GM12878 (cell line): Measurements from ENCODE around the gene DCPS. TPM values are rescaled to one million over a fixed set of nuclear protein-coding genes. Genes with fewer than 3 reads are reported as not detected.

Experiments used
- ATAC-seq: fragments of 200-7000 bp; cut with Tn5 transposase; 3 replicates; pipeline ENCODE4 v1.9.1; 2020; ENCODE audit warnings: mild to moderate bottlenecking, moderate library complexity
- BruUV-seq: library from RNA; stranded (reverse); fragments of 400-500 nt; replicated peaks from 2 replicates; lab custom pipeline; 2021; lab: Mats Ljungman, UMichigan
- CTCF ChIA-PET: fragments of 300-600 bp; sonication (Branson Sonifier 250); formaldehyde crosslinking; extraction: SDS; loops from one replicate; lab custom pipeline; 2021; ENCODE audit warnings: inconsistent platforms; lab: Yijun Ruan, JAX
- POLR2A ChIA-PET: fragments of 350-600 bp; formaldehyde crosslinking; extraction: SDS; loops from one replicate; lab custom pipeline; 2021; ENCODE audit warnings: inconsistent platforms; lab: Charles Lee
- RAD21 ChIA-PET: fragments of 300-600 bp; sonication (Branson Sonifier 250); formaldehyde crosslinking; loops from one replicate; lab custom pipeline; 2023; ENCODE audit warnings: antibody characterized with exemption; ENCODE audit not compliant: unreplicated experiment; lab: Charles Lee
- SMC1A ChIA-PET: fragments of 300-600 bp; sonication (Branson Sonifier 250); formaldehyde crosslinking; loops from one replicate; lab custom pipeline; 2023; ENCODE audit not compliant: unreplicated experiment, uncharacterized antibody; lab: Charles Lee
- DNase-seq: peaks from one replicate; pipeline ENCODE4 v3.0.0-alpha.2; 2011; ENCODE audit warnings: low read depth, low spot score
- FAIRE-seq: peaks from 3 replicates; lab custom pipeline; 2011; peaks lifted over from hg19 to GRCh38; lab: Jason Lieb, UNC
- H2AFZ ChIP-seq: 2 replicates; pipeline ENCODE4 v1.6.0; 2011; ENCODE audit warnings: low read depth, low read length, control low read depth; ENCODE audit not compliant: control insufficient read depth
- H3K27ac ChIP-seq: 2 replicates; pipeline ENCODE4 v1.5.1; 2011; ENCODE audit warnings: control low read depth; ENCODE audit not compliant: control insufficient read depth, insufficient read depth
- H3K27me3 ChIP-seq, 2 experiments: replicated peaks in 1 of 2; 2 replicates each; pipeline versions ENCODE4 v1.6.0 to v1.6.1; 2011; ENCODE audit warnings: low read length in 1 of 2; ENCODE audit not compliant: control insufficient read depth in 2 of 2, insufficient read depth in 2 of 2
- H3K36me3 ChIP-seq, 2 experiments: 2 replicates each; pipeline ENCODE4 v1.5.1; 2011; ENCODE audit warnings: low read length in 1 of 2; ENCODE audit not compliant: control insufficient read depth in 2 of 2, insufficient read depth in 2 of 2
- H3K4me1 ChIP-seq: 2 replicates; pipeline ENCODE4 v1.6.1; 2011; ENCODE audit warnings: mild to moderate bottlenecking, low read length, moderate library complexity, mixed read lengths; ENCODE audit not compliant: control insufficient read depth, insufficient read depth
- H3K4me2 ChIP-seq: 2 replicates; pipeline ENCODE4 v1.6.0; 2011; ENCODE audit warnings: control low read depth; ENCODE audit not compliant: control insufficient read depth, insufficient read depth
- H3K4me3 ChIP-seq: fragments of 200-600 bp; sonication (generic); 2 replicates; pipeline ENCODE4 v1.5.1; 2016
- H3K79me2 ChIP-seq: 2 replicates; pipeline ENCODE4 v1.6.0; 2011; ENCODE audit warnings: low read length; ENCODE audit not compliant: control insufficient read depth, insufficient read depth
- H3K9ac ChIP-seq: 2 replicates; pipeline ENCODE4 v1.8.0; 2011; ENCODE audit warnings: low read length, control low read depth, mixed read lengths; ENCODE audit not compliant: control insufficient read depth, insufficient read depth
- H3K9me3 ChIP-seq: replicated peaks from 3 replicates; pipeline ENCODE4 v1.5.1; 2011; ENCODE audit warnings: mild to moderate bottlenecking, low read length; ENCODE audit not compliant: control insufficient read depth, insufficient read depth
- H4K20me1 ChIP-seq: 2 replicates; pipeline ENCODE4 v1.6.0; 2011; ENCODE audit not compliant: control insufficient read depth, insufficient read depth
- MXI1 ChIP-seq: fragments of 150-350 bp; IDR thresholded peaks from 2 replicates; pipeline ENCODE4 v1.6.1; 2011; ENCODE audit warnings: low read depth, mild to moderate bottlenecking, inconsistent platforms, low read length, improper control_type of control experiment
- RELA ChIP-seq: fragments of 450-650 bp; IDR thresholded peaks from 2 replicates; pipeline ENCODE4 v1.8.0; 2014; ENCODE audit warnings: borderline replicate concordance; ENCODE audit not compliant: partially characterized antibody
- SIN3A ChIP-seq: IDR thresholded peaks from 2 replicates; pipeline ENCODE4 v1.6.1; 2012; ENCODE audit warnings: low read depth, low read length, improper control_type of control experiment
- ZNF24 ChIP-seq: fragments of 450-650 bp; IDR thresholded peaks from 2 replicates; pipeline ENCODE4 v1.6.1; 2017; ENCODE audit warnings: antibody characterized with exemption, mild to moderate bottlenecking
- WGBS: methylation state at CpG from one replicate; pipeline ENCODE4 v1.1.6; 2016; ENCODE audit warnings: low lambda C conversion rate; ENCODE audit not compliant: insufficient replicate concordance, insufficient coverage; ENCODE audit errors: missing lambda C conversion rate; 5-methylcytosine and 5-hydroxymethylcytosine counted together
- in situ Hi-C: fragments of 300-500 bp; cut with MboI; formaldehyde crosslinking; loops from 9 replicates; pipeline ENCODE4 v1.14.3; 2018; ENCODE audit warnings: mixed read lengths
- intact Hi-C: fragments of 100-400 bp; cut with micrococcal nuclease; formaldehyde crosslinking; loops from one replicate; pipeline ENCODE4 v1.14.2; 2022; ENCODE audit not compliant: unreplicated experiment
- polyA plus RNA-seq, 11 experiments: library from polyadenylated mRNA; depleted of rRNA in 4 of 11; unstranded in 6 of 11; stranded (reverse) in 5 of 11; fragments of >200 nt; fragmentation: Nextera tagmentation in 4 of 11; fragmentation: Illumina TruSeq in 1 of 11; extraction: Ambion mirVana in 4 of 11; extraction: Trizol in 1 of 11; gene quantifications; 1 replicate in 1 of 11; 2 replicates in 10 of 11; pipeline versions ENCODE4 v1.2.1 to v1.2.3, GENCODE V29; 2011 to 2016; ENCODE audit warnings: inconsistent platforms in 2 of 11, missing spikeins in 2 of 11, low read depth in 1 of 11
- total RNA-seq, 4 experiments: library from RNA; depleted of rRNA in 3 of 4; stranded (reverse); fragments of >200 nt in 3 of 4; fragmentation: Illumina TruSeq in 1 of 4; extraction: Trizol in 1 of 4; gene quantifications; 2 replicates each; pipeline versions ENCODE4 v1.2.1 to v1.2.3, GENCODE V29; 2013 to 2021
- TF ChIP-seq, protein P1 (sequence below): fragments of 450-650 bp; IDR thresholded peaks from 2 replicates; pipeline ENCODE4 v1.6.1; 2017; ENCODE audit warnings: mild to moderate bottlenecking

The DCPS gene
- total and polyA plus RNA-seq, 10 of the 15 experiments (the other 5 are each of a cell fraction or from before 2014, with no cell fraction given): 23.5 to 101 (median 67.4) TPM

DNA sequence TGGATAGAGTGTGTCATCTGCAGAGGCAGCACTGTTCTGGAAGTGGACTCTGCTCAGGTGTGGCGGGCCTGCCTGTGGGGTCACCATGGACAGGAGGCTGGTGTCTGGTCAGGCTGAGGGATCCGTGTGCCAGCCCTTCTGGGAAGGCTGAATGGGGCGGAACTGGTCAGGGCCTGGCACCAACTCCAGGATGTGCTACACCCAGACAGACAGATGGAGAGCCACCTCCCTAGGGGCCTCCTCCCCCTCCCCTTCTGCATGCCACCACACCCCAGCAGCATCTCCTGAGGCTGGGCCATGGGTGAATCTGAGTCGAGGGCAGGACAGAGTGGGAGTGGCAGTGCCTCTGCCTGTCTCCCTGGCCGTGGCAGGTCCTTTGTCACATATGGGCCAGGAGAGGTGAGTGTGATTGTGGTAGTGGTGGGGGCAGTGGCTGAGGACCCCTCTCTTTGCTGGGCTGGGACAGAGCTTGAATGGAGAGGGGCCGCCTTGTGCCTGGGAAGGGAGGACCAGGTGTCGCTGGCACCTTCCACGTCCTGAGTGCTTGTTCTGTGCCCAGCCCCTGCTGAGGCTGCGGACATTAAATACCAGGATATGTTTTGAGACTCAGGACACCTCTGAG lies 80.7 kb downstream of the DCPS start:
- FAIRE-seq: no peak
- no peaks in the 10 kb centered on the region for H3K79me2 ChIP-seq
- no peaks in the 10 kb centered on the region for H3K27me3 ChIP-seq
- CTCF ChIA-PET: no interaction called here
- no TSS peak for BruUV-seq
- POLR2A ChIA-PET: no interaction called here
- no peak overlapping the region for H3K4me3 ChIP-seq
- WGBS: 69% methylated on average over 8 of the region's 9 CpGs
- TF ChIP-seq MXI1 (no peak), ZNF24 (no peak), RELA (no peak), SIN3A (no peak)
- TF ChIP-seq, protein P1, sequence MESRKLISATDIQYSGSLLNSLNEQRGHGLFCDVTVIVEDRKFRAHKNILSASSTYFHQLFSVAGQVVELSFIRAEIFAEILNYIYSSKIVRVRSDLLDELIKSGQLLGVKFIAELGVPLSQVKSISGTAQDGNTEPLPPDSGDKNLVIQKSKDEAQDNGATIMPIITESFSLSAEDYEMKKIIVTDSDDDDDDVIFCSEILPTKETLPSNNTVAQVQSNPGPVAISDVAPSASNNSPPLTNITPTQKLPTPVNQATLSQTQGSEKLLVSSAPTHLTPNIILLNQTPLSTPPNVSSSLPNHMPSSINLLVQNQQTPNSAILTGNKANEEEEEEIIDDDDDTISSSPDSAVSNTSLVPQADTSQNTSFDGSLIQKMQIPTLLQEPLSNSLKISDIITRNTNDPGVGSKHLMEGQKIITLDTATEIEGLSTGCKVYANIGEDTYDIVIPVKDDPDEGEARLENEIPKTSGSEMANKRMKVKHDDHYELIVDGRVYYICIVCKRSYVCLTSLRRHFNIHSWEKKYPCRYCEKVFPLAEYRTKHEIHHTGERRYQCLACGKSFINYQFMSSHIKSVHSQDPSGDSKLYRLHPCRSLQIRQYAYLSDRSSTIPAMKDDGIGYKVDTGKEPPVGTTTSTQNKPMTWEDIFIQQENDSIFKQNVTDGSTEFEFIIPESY: no peak
- TF ChIP-seq, all 136 proteins: peak for 0
- Histone ChIP-seq H3K36me3 (no peaks in the 10 kb centered on the region), H4K20me1 (no peaks in the 10 kb centered on the region), H2AFZ (no peak overlapping the region), H3K4me1 (no peaks in the 10 kb centered on the region), H3K27ac (no peak overlapping the region), H3K9ac (no peak overlapping the region), H3K9me3 (no peaks in the 10 kb centered on the region), H3K4me2 (no peak overlapping the region)
- intact Hi-C loops: no loop called here
- RAD21 ChIA-PET: no interaction called here
- in situ Hi-C loops: no loop called here
- SMC1A ChIA-PET: no interaction called here
- ATAC-seq (no peak), DNase-seq (no peak)
